Kidney epithelial cell (primary cell): Measurements from ENCODE around the gene AP4S1. TPM values are rescaled to one million over a fixed set of nuclear protein-coding genes. Genes with fewer than 3 reads are reported as not detected.
"Not testable (repeated sequence)": the region's sequence is repeated elsewhere in the genome, so short reads cannot be mapped to it uniquely, and the experiment has no call there.

Source experiments
- DNase-seq: peaks from one replicate; pipeline ENCODE4 v3.0.0-alpha.2; 2010; ENCODE audit warnings: low read depth
- H3K27me3 ChIP-seq: 2 replicates; pipeline ENCODE4 v1.6.0; 2011; ENCODE audit warnings: low read length; ENCODE audit not compliant: control insufficient read depth, insufficient read depth
- H3K36me3 ChIP-seq: 2 replicates; pipeline ENCODE4 v1.5.1; 2011; ENCODE audit warnings: low read length; ENCODE audit not compliant: control insufficient read depth, insufficient read depth
- H3K4me3 ChIP-seq: 2 replicates; pipeline ENCODE4 v1.5.1; 2011; ENCODE audit warnings: low read depth, mild to moderate bottlenecking, control low read depth, low read length
- CTCF ChIP-seq: IDR thresholded peaks from 2 replicates; pipeline ENCODE4 v1.5.1; 2011; ENCODE audit warnings: mild to moderate bottlenecking, moderate library complexity, low read length, control low read depth, inconsistent platforms; ENCODE audit not compliant: insufficient read depth, poor library complexity, severe bottlenecking
- total RNA-seq: library from RNA; depleted of rRNA; stranded (reverse); fragments of >200 nt; gene quantifications from 2 replicates; pipeline ENCODE4 v1.2.3, GENCODE V29; 2015

AP4S1 gene
- total RNA-seq, 1 donor from 2014 or later, result 16.0 TPM

DNA sequence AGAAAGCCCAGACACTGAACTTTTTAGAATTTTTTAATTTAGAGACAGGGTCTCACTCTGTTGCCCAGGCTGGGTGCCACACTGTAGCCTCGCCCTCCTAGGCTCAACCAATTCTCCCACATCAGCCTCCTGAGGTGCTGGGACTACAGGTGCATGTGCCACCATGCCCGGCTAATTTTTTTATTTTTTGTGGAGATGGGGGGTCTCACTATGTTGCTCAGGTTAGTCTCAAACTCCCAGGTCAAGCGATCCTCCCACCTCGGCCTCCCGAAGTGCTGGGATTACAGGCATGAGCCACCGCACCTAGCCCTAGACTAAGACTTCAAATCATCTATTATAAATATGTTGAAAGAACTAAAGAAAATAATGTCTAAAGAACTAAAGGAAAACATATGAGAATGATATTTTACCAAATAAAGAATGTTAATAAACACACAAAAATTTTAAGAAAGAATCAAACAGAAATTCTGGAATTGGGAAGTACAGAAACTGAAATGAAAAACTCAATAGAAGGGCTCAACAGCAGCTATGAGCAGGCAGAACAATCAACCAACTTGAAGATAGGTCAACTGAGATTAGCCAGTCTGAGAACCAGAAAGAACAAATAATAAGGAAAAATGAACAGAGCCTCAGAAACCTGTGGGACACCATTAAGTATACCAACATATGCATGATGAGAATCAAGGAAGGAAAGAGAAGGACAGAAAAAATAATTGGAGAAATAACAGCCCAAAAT lies 26.2 kb upstream of the AP4S1 start:
- H3K36me3 ChIP-seq, result peaks cover 2% of the 10 kb centered on the region
- no peaks in the 10 kb centered on the region for H3K27me3 ChIP-seq
- TF ChIP-seq CTCF, result no peak
- no peak for DNase-seq
- no peak overlapping the region for H3K4me3 ChIP-seq

GRCh38 chr14:31000629-31001338 lies 24.7 kb upstream of the AP4S1 start:
- no peak for DNase-seq
- H3K36me3 ChIP-seq, result peaks cover 2% of the 10 kb centered on the region
- no peaks in the 10 kb centered on the region for H3K27me3 ChIP-seq
- TF ChIP-seq CTCF, result no peak
- no peak overlapping the region for H3K4me3 ChIP-seq

GRCh38 chr14:31001339-31001658 lies 24.1 kb upstream of the AP4S1 start:
- Histone ChIP-seq H3K4me3 (no peak overlapping the region), H3K36me3 (peaks cover 2% of the 10 kb centered on the region), H3K27me3 (no peaks in the 10 kb centered on the region)
- no peak for DNase-seq
- no peak for TF ChIP-seq CTCF

DNA sequence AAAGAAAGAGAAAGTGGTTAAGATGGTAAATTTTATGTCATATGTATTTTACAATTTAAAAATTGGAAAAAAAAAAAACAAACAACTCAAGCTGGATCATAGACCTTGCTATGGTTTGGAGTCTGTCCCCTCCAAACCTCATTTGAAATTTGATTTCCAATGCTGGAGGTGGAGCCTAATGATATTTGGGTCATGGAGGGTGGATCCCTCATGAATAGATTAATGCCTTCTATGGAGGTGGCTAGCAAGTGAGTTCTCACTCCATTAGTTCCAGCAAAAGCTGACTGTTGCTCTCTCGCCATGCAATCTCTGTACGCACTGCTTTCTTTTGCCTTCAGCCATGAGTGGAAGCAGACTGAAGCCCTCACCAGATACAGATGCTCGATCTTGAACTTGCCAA lies 22.2 kb upstream of the AP4S1 start:
- no peaks in the 10 kb centered on the region for H3K27me3 ChIP-seq
- TF ChIP-seq CTCF, result no peak
- H3K36me3 ChIP-seq, result peaks cover 1% of the 10 kb centered on the region
- H3K4me3 ChIP-seq, result no peak overlapping the region
- no peak for DNase-seq

- H3K27me3 ChIP-seq, H3K36me3 ChIP-seq, H3K4me3 ChIP-seq, DNase-seq: not testable (repeated sequence)
Observed at GRCh38 chr14:31004007-31004406, 21.4 kb upstream of the AP4S1 start.

DNA sequence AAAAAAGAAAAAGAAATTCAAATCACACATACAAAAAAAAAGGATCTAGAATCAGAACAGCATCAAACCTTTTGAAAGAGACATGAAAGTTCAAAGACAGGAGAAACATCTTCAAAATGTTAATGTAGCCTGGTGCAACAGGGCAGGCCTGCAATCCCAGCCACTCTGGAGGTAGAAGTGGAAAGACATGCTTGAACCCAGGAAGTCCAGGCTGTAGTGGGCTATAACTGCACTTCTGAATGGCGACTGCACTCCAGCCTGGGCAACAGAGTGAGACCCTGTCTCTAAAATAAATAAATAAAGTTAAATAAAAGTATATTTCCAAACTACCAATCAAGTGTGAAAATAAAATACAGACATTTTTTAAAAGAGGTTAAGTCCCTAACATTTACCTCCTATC lies 18.7 kb upstream of the AP4S1 start:
- DNase-seq, result no peak
- Histone ChIP-seq H3K36me3 (no peaks in the 10 kb centered on the region), H3K27me3 (no peaks in the 10 kb centered on the region), H3K4me3 (no peak overlapping the region)
- no peak for TF ChIP-seq CTCF
